ENCODE results near the gene FIS1. TPM values are rescaled to one million over a fixed set of nuclear protein-coding genes. Genes with fewer than 3 reads are reported as not detected.

The FIS1 gene
- total and polyA plus RNA-seq, 2 experiments from 2014 or later = 130 to 131 TPM

- DNase-seq (ENCODE audit: low spot score) (peak; percentile 68), ATAC-seq (peak; percentile 34)
- Histone ChIP-seq H3K4me2 (peak within 1 kb of the TSS; percentile 86), H3K9me2 (ENCODE audit: insufficient read depth) (no peaks in the 10 kb centered on the region), H3K4me3 (peak within 1 kb of the TSS; percentile 68), H3K79me2 (replicated peaks; ENCODE audit: insufficient read depth) (no peaks in the 10 kb centered on the region), H3K27me3 (ENCODE audit: insufficient read depth) (peaks cover 25% of the 10 kb centered on the region), H3K27ac (ENCODE audit: low read depth) (peak within 1 kb of the TSS; percentile 63; the same call in 1 of the 2 replicates), H3K36me3 (ENCODE audit: insufficient read depth) (no peaks in the 10 kb centered on the region), H4K20me1 (replicated peaks; ENCODE audit: insufficient read depth) (no peaks in the 10 kb centered on the region), H3K4me1 (ENCODE audit: insufficient read depth) (peaks cover 16% of the 10 kb centered on the region), H2AFZ (peak within 1 kb of the TSS; percentile 94), H3F3A (replicated peaks; ENCODE audit: low read depth) (peaks cover 9% of the 10 kb centered on the region)
- Mint-ChIP-seq H3K4me1 (peaks cover 18% of the 10 kb centered on the region), H3K27me3 (ENCODE audit: insufficient read depth, low read depth, poor library complexity) (peaks cover 20% of the 10 kb centered on the region), H3K9me3 (no peaks in the 10 kb centered on the region), H3K36me3 (ENCODE audit: low read depth) (no peaks in the 10 kb centered on the region), H3K4me3 (peak within 1 kb of the TSS; percentile 69), H3K27ac (no peak within 1 kb of the TSS)
- TF ChIP-seq CREB1 (CRISPR knock-in tag; IDR thresholded peaks at IDR 0.05; ENCODE audit: low read depth) = no peak
- no peak for TF ChIP-seq NANOG (IDR thresholded peaks at IDR 0.05; ENCODE audit: borderline replicate concordance)
- no peak for TF ChIP-seq EZH2phosphoT487 (IDR thresholded peaks at IDR 0.05; ENCODE audit: unreplicated experiment)
- no peak for TF ChIP-seq ZNF331 (CRISPR knock-in tag; IDR thresholded peaks at IDR 0.05; ENCODE audit: low read depth)
- TF ChIP-seq REST (IDR thresholded peaks at IDR 0.05; ENCODE audit: unreplicated experiment) = no peak
- TF ChIP-seq POLR2AphosphoS5 (IDR thresholded peaks at IDR 0.05; ENCODE audit: low read depth) = no peak
- TF ChIP-seq, protein P1, sequence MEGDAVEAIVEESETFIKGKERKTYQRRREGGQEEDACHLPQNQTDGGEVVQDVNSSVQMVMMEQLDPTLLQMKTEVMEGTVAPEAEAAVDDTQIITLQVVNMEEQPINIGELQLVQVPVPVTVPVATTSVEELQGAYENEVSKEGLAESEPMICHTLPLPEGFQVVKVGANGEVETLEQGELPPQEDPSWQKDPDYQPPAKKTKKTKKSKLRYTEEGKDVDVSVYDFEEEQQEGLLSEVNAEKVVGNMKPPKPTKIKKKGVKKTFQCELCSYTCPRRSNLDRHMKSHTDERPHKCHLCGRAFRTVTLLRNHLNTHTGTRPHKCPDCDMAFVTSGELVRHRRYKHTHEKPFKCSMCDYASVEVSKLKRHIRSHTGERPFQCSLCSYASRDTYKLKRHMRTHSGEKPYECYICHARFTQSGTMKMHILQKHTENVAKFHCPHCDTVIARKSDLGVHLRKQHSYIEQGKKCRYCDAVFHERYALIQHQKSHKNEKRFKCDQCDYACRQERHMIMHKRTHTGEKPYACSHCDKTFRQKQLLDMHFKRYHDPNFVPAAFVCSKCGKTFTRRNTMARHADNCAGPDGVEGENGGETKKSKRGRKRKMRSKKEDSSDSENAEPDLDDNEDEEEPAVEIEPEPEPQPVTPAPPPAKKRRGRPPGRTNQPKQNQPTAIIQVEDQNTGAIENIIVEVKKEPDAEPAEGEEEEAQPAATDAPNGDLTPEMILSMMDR (conservative IDR thresholded peaks at IDR 0.05; ENCODE audit: low read depth in 2 of 2) = no peak
- no peak for TF ChIP-seq ZNF114 (CRISPR knock-in tag; IDR thresholded peaks at IDR 0.05)
- no peak for TF ChIP-seq EZH2 (IDR thresholded peaks at IDR 0.05; ENCODE audit: low read depth, unreplicated experiment)
- TF ChIP-seq STAT1 (IDR thresholded peaks at IDR 0.05; ENCODE audit: unreplicated experiment) = no peak
- TF ChIP-seq ETS1 (IDR thresholded peaks at IDR 0.05) = no peak
- TF ChIP-seq JUNB (IDR thresholded peaks at IDR 0.05; ENCODE audit: unreplicated experiment) = no peak
- no peak for TF ChIP-seq ZNF462 (CRISPR knock-in tag; IDR thresholded peaks at IDR 0.05)
Observed at GRCh38 chr7:101200862-101201599, 43.9 kb downstream of the FIS1 start, which contains the start of gene MOGAT3. Gene MOGAT3 (minus strand): TSS chr7:101201036. CDS start chr7:101200854, 182 bp downstream.
